Cardiac fibroblast (primary cell): ENCODE data around the gene RPAP2.

Source experiments
- DNase-seq, 2 donors: peaks; one replicate each; pipeline versions ENCODE4 v3.0.0 to v3.0.0-alpha.2; 2010; ENCODE audit warnings: low read depth in 2 of 2
- H3K4me3 ChIP-seq, 2 donors: replicated peaks in 1 of 2; 1 replicate in 1 of 2; 2 replicates in 1 of 2; pipeline ENCODE4 v1.5.1; 2011; ENCODE audit warnings: low read depth in 2 of 2, low read length in 2 of 2, mild to moderate bottlenecking in 2 of 2, moderate library complexity in 1 of 2
- TF ChIP-seq, protein P1 (sequence below): IDR thresholded peaks from one replicate; pipeline ENCODE4 v1.5.1; 2011; ENCODE audit warnings: low read depth, mild to moderate bottlenecking, low read length, inconsistent platforms

Gene RPAP2

DNA sequence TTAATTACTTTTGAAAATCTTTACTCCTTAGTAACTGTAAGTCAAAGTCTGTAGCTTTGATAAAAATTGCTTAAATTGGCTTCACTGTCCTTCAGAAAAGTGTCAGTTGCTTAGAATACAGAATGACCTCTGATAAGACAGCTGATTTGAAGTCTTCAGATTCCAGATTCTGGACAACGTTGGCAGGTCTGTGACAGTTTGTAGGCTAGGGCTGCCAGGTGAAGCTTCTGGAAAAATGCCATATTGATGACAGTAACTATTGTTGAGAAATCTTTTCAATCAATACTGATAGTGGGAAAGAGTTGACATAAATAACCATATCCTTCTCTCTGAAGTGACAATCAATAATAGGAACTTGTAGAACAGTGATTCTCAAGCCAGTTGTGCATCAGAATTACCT is 41.3 kb downstream of the RPAP2 start:
- H3K4me3 ChIP-seq: no peak overlapping the region
- TF ChIP-seq, protein P1, sequence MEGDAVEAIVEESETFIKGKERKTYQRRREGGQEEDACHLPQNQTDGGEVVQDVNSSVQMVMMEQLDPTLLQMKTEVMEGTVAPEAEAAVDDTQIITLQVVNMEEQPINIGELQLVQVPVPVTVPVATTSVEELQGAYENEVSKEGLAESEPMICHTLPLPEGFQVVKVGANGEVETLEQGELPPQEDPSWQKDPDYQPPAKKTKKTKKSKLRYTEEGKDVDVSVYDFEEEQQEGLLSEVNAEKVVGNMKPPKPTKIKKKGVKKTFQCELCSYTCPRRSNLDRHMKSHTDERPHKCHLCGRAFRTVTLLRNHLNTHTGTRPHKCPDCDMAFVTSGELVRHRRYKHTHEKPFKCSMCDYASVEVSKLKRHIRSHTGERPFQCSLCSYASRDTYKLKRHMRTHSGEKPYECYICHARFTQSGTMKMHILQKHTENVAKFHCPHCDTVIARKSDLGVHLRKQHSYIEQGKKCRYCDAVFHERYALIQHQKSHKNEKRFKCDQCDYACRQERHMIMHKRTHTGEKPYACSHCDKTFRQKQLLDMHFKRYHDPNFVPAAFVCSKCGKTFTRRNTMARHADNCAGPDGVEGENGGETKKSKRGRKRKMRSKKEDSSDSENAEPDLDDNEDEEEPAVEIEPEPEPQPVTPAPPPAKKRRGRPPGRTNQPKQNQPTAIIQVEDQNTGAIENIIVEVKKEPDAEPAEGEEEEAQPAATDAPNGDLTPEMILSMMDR: no peak
- DNase-seq: no peak

- TF ChIP-seq, protein P1: no peak
- no peak overlapping the region for H3K4me3 ChIP-seq
- no peak for DNase-seq
Measured at GRCh38 chr1:92342401-92342800, 43.5 kb downstream of the RPAP2 start.

GRCh38 chr1:92343061-92343460 is 44.2 kb downstream of the RPAP2 start:
- no peak overlapping the region for H3K4me3 ChIP-seq
- TF ChIP-seq, protein P1: no peak
- peak in 1 of 2 donors; percentile 26 for DNase-seq

GRCh38 chr1:92346866-92347640 is 48.2 kb downstream of the RPAP2 start:
- TF ChIP-seq, protein P1: no peak
- no peak overlapping the region for H3K4me3 ChIP-seq

DNA sequence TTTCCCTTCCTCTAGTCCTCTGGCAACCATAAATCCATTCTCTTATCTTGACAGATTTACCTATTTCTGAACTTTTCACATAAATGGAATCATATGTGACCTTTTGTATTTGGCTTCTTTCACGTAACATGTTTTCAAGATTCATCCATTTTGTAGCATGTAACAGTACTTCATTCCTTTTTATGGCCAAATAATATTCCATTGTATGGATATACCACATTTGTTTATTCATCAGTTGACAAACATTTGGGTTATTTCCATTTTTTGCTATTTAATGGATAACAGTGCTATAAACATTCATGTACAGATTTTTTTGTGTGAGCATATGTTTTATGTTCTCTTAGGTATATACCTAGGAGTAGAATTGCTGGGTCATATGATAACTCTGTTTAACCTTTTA is 54.0 kb downstream of the RPAP2 start:
- TF ChIP-seq, protein P1: no peak
- H3K4me3 ChIP-seq: no peak overlapping the region
- DNase-seq: no peak

More at GRCh38 chr1:92346866-92347640, 48.2 kb downstream of the RPAP2 start:
- no peak for DNase-seq

DNA sequence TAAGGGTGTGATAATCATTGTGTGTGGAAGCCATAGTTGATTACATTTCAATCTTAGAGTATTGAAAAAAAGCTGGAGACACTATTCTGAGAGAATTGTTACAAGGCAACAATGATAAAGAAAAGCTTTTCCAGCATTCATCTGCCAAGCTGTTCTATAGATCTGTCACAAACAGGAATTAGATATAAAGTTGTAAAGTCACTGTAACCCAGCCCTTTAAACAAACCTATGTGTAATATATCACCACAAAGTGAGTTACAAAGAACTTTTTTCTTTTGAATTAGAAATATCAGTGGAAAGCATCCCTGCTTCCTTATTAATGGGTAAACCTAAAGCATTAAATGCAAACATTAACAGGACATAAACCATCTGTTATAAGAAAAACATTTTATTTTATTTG is 55.4 kb downstream of the RPAP2 start:
- DNase-seq: no peak
- no peak overlapping the region for H3K4me3 ChIP-seq
- TF ChIP-seq, protein P1: no peak
